Measurements from ENCODE around the gene MIDN.

Gene MIDN

GRCh38 chr19:1229056-1229923 is 19.1 kb upstream of the MIDN start:
- H3K27me3 ChIP-seq (replicated peaks; ENCODE audit: insufficient read depth, low read length): peaks cover 28% of the 10 kb centered on the region
- H3K9me3 ChIP-seq (replicated peaks; ENCODE audit: insufficient read depth, low read length): no peaks in the 10 kb centered on the region
- H3K79me2 ChIP-seq (ENCODE audit: low read length): no peaks in the 10 kb centered on the region
- no peak overlapping the region for H3K9ac ChIP-seq (ENCODE audit: low read length)
- no peaks in the 10 kb centered on the region for H3K4me1 ChIP-seq (ENCODE audit: low read length)
- no peak overlapping the region for H3K4me3 ChIP-seq (ENCODE audit: low read length)
- H3K4me2 ChIP-seq (ENCODE audit: low read depth, low read length): no peak overlapping the region
- H4K20me1 ChIP-seq (ENCODE audit: insufficient read depth, low read length): no peaks in the 10 kb centered on the region
- no peaks in the 10 kb centered on the region for H3F3A ChIP-seq (ENCODE audit: insufficient read depth, low read length)
- DNase-seq: no peak
- TF ChIP-seq EZH2 (optimal IDR thresholded peaks at IDR 0.05; ENCODE audit: low read depth, low read length) (no peak), EZH2phosphoT487 (IDR thresholded peaks at IDR 0.05; ENCODE audit: low read length) (no peak), CTCF (IDR thresholded peaks at IDR 0.05; ENCODE audit: low read length) (no peak)
- no peak overlapping the region for H3K27ac ChIP-seq (ENCODE audit: low read length)
- H2AFZ ChIP-seq (ENCODE audit: low read length): no peak overlapping the region
- no peaks in the 10 kb centered on the region for H3K9me2 ChIP-seq (replicated peaks; ENCODE audit: insufficient read depth, low read length)
- H3K36me3 ChIP-seq (replicated peaks; ENCODE audit: insufficient read depth, low read length): no peaks in the 10 kb centered on the region

- Histone ChIP-seq H3F3A (ENCODE audit: insufficient read depth, low read length) (no peaks in the 10 kb centered on the region), H4K20me1 (ENCODE audit: insufficient read depth, low read length) (no peaks in the 10 kb centered on the region), H3K36me3 (replicated peaks; ENCODE audit: insufficient read depth, low read length) (no peaks in the 10 kb centered on the region), H3K27me3 (replicated peaks; ENCODE audit: insufficient read depth, low read length) (peaks cover 37% of the 10 kb centered on the region), H3K4me3 (ENCODE audit: low read length) (no peak overlapping the region), H2AFZ (ENCODE audit: low read length) (no peak overlapping the region), H3K9me2 (replicated peaks; ENCODE audit: insufficient read depth, low read length) (no peaks in the 10 kb centered on the region), H3K9me3 (replicated peaks; ENCODE audit: insufficient read depth, low read length) (no peaks in the 10 kb centered on the region), H3K4me2 (ENCODE audit: low read depth, low read length) (no peak overlapping the region), H3K79me2 (ENCODE audit: low read length) (no peaks in the 10 kb centered on the region), H3K27ac (ENCODE audit: low read length) (no peak overlapping the region), H3K9ac (ENCODE audit: low read length) (no peak overlapping the region), H3K4me1 (ENCODE audit: low read length) (no peaks in the 10 kb centered on the region)
- no peak for DNase-seq
- TF ChIP-seq EZH2 (optimal IDR thresholded peaks at IDR 0.05; ENCODE audit: low read depth, low read length): no peak
- no peak for TF ChIP-seq EZH2phosphoT487 (IDR thresholded peaks at IDR 0.05; ENCODE audit: low read length)
- no peak for TF ChIP-seq CTCF (IDR thresholded peaks at IDR 0.05; ENCODE audit: low read length)
Observed at GRCh38 chr19:1229924-1230782, 18.2 kb upstream of the MIDN start.

GRCh38 chr19:1230783-1231489 is 17.4 kb upstream of the MIDN start:
- no peaks in the 10 kb centered on the region for H3K4me1 ChIP-seq (ENCODE audit: low read length)
- no peaks in the 10 kb centered on the region for H4K20me1 ChIP-seq (ENCODE audit: insufficient read depth, low read length)
- no peak for TF ChIP-seq EZH2phosphoT487 (IDR thresholded peaks at IDR 0.05; ENCODE audit: low read length)
- TF ChIP-seq EZH2 (optimal IDR thresholded peaks at IDR 0.05; ENCODE audit: low read depth, low read length): no peak
- TF ChIP-seq CTCF (IDR thresholded peaks at IDR 0.05; ENCODE audit: low read length): no peak
- H3K27me3 ChIP-seq (replicated peaks; ENCODE audit: insufficient read depth, low read length): peaks cover 44% of the 10 kb centered on the region
- H3K9me2 ChIP-seq (replicated peaks; ENCODE audit: insufficient read depth, low read length): no peaks in the 10 kb centered on the region
- no peak overlapping the region for H3K4me2 ChIP-seq (ENCODE audit: low read depth, low read length)
- H3K9me3 ChIP-seq (replicated peaks; ENCODE audit: insufficient read depth, low read length): no peaks in the 10 kb centered on the region
- H3K79me2 ChIP-seq (ENCODE audit: low read length): no peaks in the 10 kb centered on the region
- DNase-seq: no peak
- H2AFZ ChIP-seq (ENCODE audit: low read length): no peak overlapping the region
- no peak overlapping the region for H3K4me3 ChIP-seq (ENCODE audit: low read length)
- no peaks in the 10 kb centered on the region for H3F3A ChIP-seq (ENCODE audit: insufficient read depth, low read length)
- H3K9ac ChIP-seq (ENCODE audit: low read length): no peak overlapping the region
- no peaks in the 10 kb centered on the region for H3K36me3 ChIP-seq (replicated peaks; ENCODE audit: insufficient read depth, low read length)
- no peak overlapping the region for H3K27ac ChIP-seq (ENCODE audit: low read length)

Data from MM.1S (cell line).